NCI-H460 (cell line): ENCODE data around the gene MAN2A2. TPM values are rescaled to one million over a fixed set of nuclear protein-coding genes. Genes with fewer than 3 reads are reported as not detected.
"Not testable (repeated sequence)": the region's sequence is repeated elsewhere in the genome, so short reads cannot be mapped to it uniquely, and the experiment has no call there.

Source experiments
- DNase-seq: peaks from one replicate; pipeline ENCODE4 v3.0.0-alpha.2; 2016; ENCODE audit warnings: low read depth; ENCODE audit errors: extremely low read depth
- total RNA-seq: library from RNA; depleted of rRNA; stranded (reverse); fragments of >200 nt; shearing (Covaris generic); gene quantifications from 2 replicates; pipeline ENCODE4 v1.2.3, GENCODE V29; 2014

Gene MAN2A2
- total RNA-seq, 1 experiment from 2014 or later: 19.9 TPM

DNA sequence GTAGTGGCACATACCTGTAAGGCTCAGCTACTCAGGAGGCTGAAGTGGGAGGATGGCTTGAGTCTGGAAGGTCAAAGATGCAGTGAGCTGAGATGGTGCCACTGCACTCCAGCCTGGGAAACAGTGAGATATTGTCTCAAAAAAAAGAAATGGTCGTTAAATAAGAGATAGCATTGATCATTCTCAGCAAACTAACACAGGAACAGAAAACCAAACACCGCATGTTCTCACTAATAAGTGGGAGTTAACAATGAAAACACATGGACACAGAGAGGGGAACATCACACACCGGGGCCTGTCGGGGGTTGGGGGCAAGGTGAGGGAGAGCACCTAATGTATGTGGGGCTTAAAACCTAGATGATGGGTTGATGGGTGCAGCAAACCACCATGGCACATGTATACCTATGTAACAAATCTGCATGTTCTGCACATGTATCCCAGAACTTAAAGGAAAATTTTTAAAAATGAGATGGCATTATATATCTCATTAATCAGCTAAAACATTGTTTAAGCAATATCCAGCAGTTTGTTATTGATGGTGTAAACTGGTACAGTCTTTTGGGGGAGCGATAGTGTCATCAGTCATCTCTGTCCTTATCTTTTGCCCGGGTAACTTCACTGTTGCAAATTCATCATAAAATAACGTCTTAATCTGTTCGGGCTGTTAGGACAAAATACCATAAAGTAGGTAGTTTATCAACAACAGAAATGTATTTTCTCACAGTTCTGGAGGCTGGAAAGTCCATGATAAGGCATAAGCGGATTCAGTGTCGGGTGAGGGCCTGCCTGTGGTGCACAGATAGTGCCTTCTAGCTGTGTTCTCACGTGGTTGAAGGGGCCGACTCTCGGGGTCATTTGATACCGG, 1.7 kb upstream of the MAN2A2 start:
- no peak for DNase-seq

- DNase-seq: peak; percentile 68
Measured at GRCh38 chr15:90902040-90902839, 862 bp upstream of the MAN2A2 start.

- no peak for DNase-seq
Measured at GRCh38 chr15:90903733-90904536, 833 bp downstream of the MAN2A2 start.

DNA sequence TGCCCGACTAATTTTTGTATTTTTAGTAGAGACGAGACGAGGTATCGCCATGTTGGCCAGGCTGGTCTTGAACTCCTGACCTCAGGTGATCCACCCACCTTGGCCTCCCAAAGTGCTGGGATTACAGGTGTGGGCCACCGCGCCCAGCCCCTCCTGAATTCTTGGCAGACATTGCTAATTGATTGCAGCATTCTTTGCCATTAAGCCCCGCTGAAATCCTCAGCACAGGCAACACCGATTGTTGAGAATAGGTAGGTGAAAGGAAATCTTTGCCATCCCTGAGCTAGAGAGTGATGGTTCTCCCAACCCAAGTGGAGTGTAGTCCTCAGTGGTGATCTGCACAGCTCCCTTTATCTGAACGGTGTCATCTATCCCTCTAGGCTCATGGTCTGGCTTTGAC, 1.6 kb downstream of the MAN2A2 start:
- no peak for DNase-seq

DNA sequence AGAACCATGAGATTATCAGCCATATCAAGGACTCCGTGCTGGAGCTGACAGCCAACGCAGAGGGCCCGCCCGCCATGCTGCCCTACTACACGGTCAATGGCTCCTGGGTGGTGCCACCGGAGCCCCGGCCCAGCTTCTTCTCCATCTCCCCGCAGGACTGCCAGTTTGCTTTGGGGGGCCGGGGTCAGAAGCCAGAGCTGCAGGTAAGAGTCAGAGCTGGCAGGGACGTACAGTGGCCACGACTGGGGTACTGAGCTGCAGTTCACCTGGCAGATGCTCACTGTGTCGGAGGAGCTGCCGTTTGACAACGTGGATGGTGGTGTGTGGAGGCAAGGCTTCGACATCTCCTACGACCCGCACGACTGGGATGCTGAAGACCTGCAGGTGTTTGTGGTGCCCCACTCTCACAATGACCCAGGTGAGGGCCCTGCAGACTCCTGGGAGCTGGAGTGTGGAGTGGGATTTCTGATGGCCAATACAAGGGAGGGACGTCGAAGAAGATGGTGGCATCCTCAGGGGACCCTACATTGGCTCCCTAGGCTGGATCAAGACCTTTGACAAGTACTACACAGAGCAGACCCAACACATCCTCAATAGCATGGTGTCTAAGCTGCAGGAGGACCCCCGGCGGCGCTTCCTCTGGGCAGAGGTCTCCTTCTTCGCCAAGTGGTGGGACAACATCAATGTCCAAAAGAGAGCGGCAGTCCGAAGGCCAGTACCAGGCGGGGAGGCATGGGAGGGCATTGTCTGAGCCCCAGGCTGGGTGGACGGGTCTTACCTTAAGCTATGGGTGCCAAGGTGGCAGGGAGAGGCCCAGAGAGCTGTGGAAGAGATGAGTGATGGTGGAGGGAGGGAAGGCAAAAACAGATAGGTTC, 2.4 kb downstream of the MAN2A2 start:
- DNase-seq: no peak

DNA sequence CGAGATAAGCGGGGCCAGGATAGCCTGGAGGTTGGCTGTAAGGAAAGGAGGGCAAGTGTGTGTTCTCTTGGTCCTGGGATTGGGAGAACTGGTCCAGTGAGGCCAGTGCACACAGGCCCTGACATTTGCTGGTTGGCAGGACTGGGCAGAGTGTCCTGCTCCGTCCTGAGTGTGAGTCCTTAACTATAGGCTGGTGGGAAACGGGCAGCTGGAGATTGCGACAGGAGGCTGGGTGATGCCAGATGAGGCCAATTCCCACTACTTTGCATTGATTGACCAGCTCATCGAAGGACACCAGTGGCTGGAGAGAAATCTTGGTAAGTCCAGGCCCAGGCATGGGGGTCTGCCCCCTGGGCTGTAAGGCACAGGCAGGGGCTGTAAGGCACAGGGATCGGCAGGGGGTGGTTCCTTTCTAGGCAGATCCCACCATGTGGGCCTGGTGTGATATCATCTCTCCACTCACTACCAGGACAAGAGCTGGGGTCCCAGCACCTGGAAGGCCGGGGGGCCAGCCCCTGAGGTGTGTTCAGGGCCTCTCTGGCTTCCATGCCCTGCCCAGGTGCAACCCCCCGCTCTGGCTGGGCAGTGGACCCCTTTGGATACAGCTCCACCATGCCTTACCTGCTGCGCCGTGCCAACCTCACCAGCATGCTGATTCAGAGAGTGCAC, 3.2 kb downstream of the MAN2A2 start:
- no peak for DNase-seq

GRCh38 chr15:90907051-90907660, 4.1 kb downstream of the MAN2A2 start:
- no peak for DNase-seq

- DNase-seq: no peak
Measured at GRCh38 chr15:90907838-90908507, 4.9 kb downstream of the MAN2A2 start.

DNA sequence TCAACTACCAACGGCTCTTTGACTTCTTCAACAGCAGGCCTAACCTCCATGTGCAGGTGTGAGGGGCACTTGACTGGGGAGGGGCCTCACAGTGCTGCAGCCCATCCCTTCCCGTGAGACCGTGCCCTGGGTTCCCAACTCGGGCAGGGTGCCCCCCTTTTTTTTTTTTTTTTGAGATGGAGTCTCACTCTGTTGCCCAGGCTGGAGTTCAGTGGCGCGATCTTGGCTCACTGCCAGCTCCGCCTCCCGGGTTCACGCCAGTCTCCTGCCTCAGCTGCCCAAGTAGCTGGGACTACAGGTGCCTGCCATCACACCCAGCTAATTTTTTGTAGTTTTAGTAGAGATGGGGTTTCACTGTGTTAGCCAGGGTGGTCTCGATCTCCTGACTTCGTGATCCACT, 6.3 kb downstream of the MAN2A2 start:
- DNase-seq: not testable (repeated sequence)

DNA sequence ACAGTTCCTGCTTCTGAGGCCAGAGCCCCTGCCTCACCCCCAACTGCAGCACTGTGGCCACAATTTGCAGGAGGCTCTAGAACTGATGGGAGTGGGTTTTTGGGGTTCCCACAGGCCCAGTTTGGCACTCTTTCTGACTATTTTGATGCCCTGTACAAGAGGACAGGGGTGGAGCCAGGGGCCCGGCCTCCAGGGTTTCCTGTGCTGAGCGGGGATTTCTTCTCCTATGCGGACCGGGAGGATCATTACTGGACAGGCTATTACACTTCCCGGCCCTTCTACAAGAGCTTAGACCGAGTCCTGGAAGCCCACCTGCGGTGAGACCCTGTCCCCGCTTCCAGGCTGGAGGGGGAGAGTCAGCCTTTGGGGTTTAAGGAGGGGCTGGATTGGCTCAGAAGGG, 6.9 kb downstream of the MAN2A2 start:
- DNase-seq: no peak

- DNase-seq: no peak
Measured at GRCh38 chr15:90910441-90911301, 7.6 kb downstream of the MAN2A2 start.

- no peak for DNase-seq
Measured at GRCh38 chr15:90911302-90911623, 8.2 kb downstream of the MAN2A2 start.

DNA sequence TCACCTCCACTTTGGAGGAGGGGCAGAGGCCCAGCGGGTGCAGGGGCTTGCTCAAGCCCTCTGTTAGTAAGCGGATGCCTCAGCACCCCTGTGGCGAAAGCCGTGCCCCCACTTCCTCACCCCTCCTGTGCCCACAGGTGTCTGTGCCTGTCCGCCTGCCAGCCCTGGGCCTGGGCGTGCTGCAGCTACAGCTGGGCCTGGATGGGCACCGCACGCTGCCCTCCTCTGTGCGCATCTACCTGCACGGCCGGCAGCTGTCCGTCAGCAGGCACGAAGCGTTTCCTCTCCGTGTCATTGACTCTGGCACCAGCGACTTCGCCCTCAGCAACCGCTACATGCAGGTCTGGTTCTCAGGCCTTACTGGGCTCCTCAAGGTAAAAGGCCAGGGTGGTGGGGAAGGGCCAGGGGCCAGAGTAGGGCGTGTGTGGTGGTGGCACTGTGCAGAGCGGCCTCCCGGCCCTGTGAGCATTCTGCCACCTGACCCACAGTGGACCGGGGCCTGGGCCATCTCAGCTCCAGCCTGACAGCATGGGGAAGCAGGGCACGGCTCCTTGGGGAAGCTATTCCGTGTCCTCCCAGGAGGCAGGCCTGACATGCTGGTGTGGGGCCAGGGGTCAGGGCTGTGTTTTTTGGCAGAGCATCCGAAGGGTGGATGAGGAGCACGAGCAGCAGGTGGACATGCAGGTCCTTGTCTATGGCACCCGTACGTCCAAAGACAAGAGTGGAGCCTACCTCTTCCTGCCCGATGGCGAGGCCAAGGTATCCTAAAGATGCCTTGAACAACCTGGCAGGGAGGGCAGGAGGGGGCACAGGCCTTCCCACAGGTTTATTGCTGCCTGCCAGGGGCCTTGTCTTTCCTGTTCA, 9.0 kb downstream of the MAN2A2 start:
- no peak for DNase-seq

- no peak for DNase-seq
Measured at GRCh38 chr15:90912770-90913075, 9.6 kb downstream of the MAN2A2 start.

GRCh38 chr15:90913398-90913944, 10.4 kb downstream of the MAN2A2 start:
- no peak for DNase-seq

GRCh38 chr15:90914305-90915080, 11.4 kb downstream of the MAN2A2 start:
- no peak for DNase-seq
